H1 (cell line): Measurements from ENCODE around the gene GRIK1. TPM values are rescaled to one million over a fixed set of nuclear protein-coding genes. Genes with fewer than 3 reads are reported as not detected.

ENCODE experiments used
- RAD21 ChIP-seq, 2 experiments: IDR thresholded peaks in 1 of 2; conservative IDR thresholded peaks in 1 of 2; 2 replicates each; pipeline ENCODE4 v1.6.1; 2011; ENCODE audit warnings: low read depth in 2 of 2, low read length in 2 of 2, improper control_type of control experiment in 1 of 2, inconsistent platforms in 1 of 2, mild to moderate bottlenecking in 1 of 2, moderate library complexity in 1 of 2
- SIN3A ChIP-seq, 2 experiments: IDR thresholded peaks in 1 of 2; conservative IDR thresholded peaks in 1 of 2; 2 replicates each; pipeline ENCODE4 v1.6.1; 2011 to 2012; ENCODE audit warnings: low read length in 2 of 2, improper control_type of control experiment in 1 of 2, low read depth in 1 of 2, mild to moderate bottlenecking in 1 of 2
- TCF12 ChIP-seq: IDR thresholded peaks from 2 replicates; pipeline ENCODE4 v1.6.1; 2011; ENCODE audit warnings: low read depth, mild to moderate bottlenecking, low read length
- polyA plus RNA-seq, 7 experiments: library from polyadenylated mRNA; depleted of rRNA in 3 of 7; stranded (reverse) in 5 of 7; unstranded in 2 of 7; fragments of >200 nt in 5 of 7; fragments of 200-250 nt in 2 of 7; gene quantifications; 1 replicate in 5 of 7; 2 replicates in 1 of 7; 4 replicates in 1 of 7; pipeline versions ENCODE4 v1.2.1 to v1.2.3, GENCODE V29; 2011 to 2013; ENCODE audit warnings: missing spikeins in 2 of 7, mixed read lengths in 2 of 7
- total RNA-seq: library from RNA; stranded (reverse); fragmentation: NEBNext Ultra II Directional; extraction: Animal tissue kit (Norgen Biotek cat#: 25700); gene quantifications from 2 replicates; pipeline ENCODE4 v1.2.1, GENCODE V29; 2021
- TF ChIP-seq, protein P1 (sequence below): fragments of 300-600 bp; sonication (generic); IDR thresholded peaks from 2 replicates; pipeline ENCODE4 v1.7.1; 2012; ENCODE audit warnings: low read length, moderate library complexity, mild to moderate bottlenecking, inconsistent platforms; ENCODE audit not compliant: insufficient replicate concordance
- TF ChIP-seq, protein P2 (sequence below), 3 experiments: IDR thresholded peaks; 1 replicate in 2 of 3; 2 replicates in 1 of 3; pipeline versions ENCODE4 v1.5.1 to v1.6.1; 2011; ENCODE audit warnings: low read length in 3 of 3, mild to moderate bottlenecking in 3 of 3, inconsistent platforms in 2 of 3, low read depth in 1 of 3, moderate library complexity in 1 of 3; ENCODE audit not compliant: insufficient read depth in 1 of 3; ENCODE audit errors: control extremely low read depth in 1 of 3
- TF ChIP-seq, protein P3 (sequence below): IDR thresholded peaks from 2 replicates; pipeline ENCODE4 v1.6.1; 2012; ENCODE audit warnings: inconsistent platforms

The GRIK1 gene
- total and polyA plus RNA-seq, 2 of the 8 experiments (the other 6 are each of a cell fraction or from before 2014, with no cell fraction given): 0.11 to 0.32 TPM

DNA sequence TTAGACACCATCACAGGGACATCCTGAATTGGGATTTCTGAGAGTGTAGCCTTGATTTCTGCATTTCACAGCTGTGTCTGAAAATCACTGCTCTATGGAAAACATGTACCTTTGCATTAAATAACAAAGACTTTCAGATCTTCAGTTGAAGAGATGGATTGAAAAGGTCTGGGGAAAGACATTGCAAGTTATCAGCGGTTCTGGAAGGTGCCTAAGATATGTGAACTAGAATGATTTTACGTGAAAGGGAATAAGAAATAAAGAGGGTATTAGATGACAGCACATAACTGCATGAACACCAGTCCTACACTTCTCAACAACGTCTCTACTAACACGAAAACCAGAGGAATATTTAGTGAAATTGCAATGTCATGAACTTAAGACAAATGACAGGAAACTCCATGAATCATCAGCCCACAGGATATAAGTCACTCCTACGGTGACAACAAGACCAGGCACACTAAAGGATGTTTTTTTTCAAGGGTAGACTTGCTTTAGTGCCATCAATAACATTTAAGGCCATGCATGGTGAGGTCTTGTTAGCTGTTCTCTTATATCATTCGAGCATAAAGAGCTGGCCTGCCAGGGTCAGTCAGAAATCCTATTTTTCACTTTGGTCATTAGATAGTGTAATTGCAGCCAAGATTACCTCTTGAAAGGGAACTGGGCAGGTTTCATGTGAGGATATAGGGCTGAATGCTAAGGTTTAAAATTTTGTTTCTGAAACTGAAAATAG lies 283.1 kb downstream of the GRIK1 start (continued):
- TF ChIP-seq, protein P1, sequence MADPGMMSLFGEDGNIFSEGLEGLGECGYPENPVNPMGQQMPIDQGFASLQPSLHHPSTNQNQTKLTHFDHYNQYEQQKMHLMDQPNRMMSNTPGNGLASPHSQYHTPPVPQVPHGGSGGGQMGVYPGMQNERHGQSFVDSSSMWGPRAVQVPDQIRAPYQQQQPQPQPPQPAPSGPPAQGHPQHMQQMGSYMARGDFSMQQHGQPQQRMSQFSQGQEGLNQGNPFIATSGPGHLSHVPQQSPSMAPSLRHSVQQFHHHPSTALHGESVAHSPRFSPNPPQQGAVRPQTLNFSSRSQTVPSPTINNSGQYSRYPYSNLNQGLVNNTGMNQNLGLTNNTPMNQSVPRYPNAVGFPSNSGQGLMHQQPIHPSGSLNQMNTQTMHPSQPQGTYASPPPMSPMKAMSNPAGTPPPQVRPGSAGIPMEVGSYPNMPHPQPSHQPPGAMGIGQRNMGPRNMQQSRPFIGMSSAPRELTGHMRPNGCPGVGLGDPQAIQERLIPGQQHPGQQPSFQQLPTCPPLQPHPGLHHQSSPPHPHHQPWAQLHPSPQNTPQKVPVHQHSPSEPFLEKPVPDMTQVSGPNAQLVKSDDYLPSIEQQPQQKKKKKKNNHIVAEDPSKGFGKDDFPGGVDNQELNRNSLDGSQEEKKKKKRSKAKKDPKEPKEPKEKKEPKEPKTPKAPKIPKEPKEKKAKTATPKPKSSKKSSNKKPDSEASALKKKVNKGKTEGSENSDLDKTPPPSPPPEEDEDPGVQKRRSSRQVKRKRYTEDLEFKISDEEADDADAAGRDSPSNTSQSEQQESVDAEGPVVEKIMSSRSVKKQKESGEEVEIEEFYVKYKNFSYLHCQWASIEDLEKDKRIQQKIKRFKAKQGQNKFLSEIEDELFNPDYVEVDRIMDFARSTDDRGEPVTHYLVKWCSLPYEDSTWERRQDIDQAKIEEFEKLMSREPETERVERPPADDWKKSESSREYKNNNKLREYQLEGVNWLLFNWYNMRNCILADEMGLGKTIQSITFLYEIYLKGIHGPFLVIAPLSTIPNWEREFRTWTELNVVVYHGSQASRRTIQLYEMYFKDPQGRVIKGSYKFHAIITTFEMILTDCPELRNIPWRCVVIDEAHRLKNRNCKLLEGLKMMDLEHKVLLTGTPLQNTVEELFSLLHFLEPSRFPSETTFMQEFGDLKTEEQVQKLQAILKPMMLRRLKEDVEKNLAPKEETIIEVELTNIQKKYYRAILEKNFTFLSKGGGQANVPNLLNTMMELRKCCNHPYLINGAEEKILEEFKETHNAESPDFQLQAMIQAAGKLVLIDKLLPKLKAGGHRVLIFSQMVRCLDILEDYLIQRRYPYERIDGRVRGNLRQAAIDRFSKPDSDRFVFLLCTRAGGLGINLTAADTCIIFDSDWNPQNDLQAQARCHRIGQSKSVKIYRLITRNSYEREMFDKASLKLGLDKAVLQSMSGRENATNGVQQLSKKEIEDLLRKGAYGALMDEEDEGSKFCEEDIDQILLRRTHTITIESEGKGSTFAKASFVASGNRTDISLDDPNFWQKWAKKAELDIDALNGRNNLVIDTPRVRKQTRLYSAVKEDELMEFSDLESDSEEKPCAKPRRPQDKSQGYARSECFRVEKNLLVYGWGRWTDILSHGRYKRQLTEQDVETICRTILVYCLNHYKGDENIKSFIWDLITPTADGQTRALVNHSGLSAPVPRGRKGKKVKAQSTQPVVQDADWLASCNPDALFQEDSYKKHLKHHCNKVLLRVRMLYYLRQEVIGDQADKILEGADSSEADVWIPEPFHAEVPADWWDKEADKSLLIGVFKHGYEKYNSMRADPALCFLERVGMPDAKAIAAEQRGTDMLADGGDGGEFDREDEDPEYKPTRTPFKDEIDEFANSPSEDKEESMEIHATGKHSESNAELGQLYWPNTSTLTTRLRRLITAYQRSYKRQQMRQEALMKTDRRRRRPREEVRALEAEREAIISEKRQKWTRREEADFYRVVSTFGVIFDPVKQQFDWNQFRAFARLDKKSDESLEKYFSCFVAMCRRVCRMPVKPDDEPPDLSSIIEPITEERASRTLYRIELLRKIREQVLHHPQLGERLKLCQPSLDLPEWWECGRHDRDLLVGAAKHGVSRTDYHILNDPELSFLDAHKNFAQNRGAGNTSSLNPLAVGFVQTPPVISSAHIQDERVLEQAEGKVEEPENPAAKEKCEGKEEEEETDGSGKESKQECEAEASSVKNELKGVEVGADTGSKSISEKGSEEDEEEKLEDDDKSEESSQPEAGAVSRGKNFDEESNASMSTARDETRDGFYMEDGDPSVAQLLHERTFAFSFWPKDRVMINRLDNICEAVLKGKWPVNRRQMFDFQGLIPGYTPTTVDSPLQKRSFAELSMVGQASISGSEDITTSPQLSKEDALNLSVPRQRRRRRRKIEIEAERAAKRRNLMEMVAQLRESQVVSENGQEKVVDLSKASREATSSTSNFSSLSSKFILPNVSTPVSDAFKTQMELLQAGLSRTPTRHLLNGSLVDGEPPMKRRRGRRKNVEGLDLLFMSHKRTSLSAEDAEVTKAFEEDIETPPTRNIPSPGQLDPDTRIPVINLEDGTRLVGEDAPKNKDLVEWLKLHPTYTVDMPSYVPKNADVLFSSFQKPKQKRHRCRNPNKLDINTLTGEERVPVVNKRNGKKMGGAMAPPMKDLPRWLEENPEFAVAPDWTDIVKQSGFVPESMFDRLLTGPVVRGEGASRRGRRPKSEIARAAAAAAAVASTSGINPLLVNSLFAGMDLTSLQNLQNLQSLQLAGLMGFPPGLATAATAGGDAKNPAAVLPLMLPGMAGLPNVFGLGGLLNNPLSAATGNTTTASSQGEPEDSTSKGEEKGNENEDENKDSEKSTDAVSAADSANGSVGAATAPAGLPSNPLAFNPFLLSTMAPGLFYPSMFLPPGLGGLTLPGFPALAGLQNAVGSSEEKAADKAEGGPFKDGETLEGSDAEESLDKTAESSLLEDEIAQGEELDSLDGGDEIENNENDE: no peak
- TF ChIP-seq RAD21 (IDR thresholded peaks at IDR 0.05 in 1 of 2, conservative IDR thresholded peaks at IDR 0.05 in 1 of 2; ENCODE audit: low read depth in 2 of 2, low read length in 2 of 2) (no peak), SIN3A (conservative IDR thresholded peaks at IDR 0.05 in 1 of 2, IDR thresholded peaks at IDR 0.05 in 1 of 2; ENCODE audit: low read depth in 1 of 2, low read length in 2 of 2) (no peak), TCF12 (no peak)
- TF ChIP-seq, protein P2, sequence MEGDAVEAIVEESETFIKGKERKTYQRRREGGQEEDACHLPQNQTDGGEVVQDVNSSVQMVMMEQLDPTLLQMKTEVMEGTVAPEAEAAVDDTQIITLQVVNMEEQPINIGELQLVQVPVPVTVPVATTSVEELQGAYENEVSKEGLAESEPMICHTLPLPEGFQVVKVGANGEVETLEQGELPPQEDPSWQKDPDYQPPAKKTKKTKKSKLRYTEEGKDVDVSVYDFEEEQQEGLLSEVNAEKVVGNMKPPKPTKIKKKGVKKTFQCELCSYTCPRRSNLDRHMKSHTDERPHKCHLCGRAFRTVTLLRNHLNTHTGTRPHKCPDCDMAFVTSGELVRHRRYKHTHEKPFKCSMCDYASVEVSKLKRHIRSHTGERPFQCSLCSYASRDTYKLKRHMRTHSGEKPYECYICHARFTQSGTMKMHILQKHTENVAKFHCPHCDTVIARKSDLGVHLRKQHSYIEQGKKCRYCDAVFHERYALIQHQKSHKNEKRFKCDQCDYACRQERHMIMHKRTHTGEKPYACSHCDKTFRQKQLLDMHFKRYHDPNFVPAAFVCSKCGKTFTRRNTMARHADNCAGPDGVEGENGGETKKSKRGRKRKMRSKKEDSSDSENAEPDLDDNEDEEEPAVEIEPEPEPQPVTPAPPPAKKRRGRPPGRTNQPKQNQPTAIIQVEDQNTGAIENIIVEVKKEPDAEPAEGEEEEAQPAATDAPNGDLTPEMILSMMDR (IDR thresholded peaks at IDR 0.05; ENCODE audit: control extremely low read depth in 1 of 3, insufficient read depth in 1 of 3, low read depth in 1 of 3, low read length in 3 of 3): no peak
- TF ChIP-seq, protein P3, sequence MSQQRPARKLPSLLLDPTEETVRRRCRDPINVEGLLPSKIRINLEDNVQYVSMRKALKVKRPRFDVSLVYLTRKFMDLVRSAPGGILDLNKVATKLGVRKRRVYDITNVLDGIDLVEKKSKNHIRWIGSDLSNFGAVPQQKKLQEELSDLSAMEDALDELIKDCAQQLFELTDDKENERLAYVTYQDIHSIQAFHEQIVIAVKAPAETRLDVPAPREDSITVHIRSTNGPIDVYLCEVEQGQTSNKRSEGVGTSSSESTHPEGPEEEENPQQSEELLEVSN: no peak
